Breast epithelium (tissue), 4 donors: ENCODE data around the gene NUTF2. TPM values are rescaled to one million over a fixed set of nuclear protein-coding genes. Genes with fewer than 3 reads are reported as not detected.

Experiments
- DNase-seq, 2 donors: peaks; one replicate each; pipeline ENCODE4 v3.0.0-alpha.2; 2019; ENCODE audit warnings: low spot score in 2 of 2
- H3K27ac ChIP-seq, 2 donors: fragments of 200-600 bp; sonication (generic) in 1 of 2; one replicate each; pipeline ENCODE4 v1.5.1; 2016 to 2019; ENCODE audit warnings: mild to moderate bottlenecking in 1 of 2
- H3K27me3 ChIP-seq, 2 donors: fragments of 200-600 bp; sonication (generic) in 1 of 2; one replicate each; pipeline versions ENCODE4 v1.5.1 to v1.6.0; 2017 to 2019; ENCODE audit warnings: control low read depth in 1 of 2, mild to moderate bottlenecking in 1 of 2
- H3K36me3 ChIP-seq: fragments of 200-600 bp; one replicate; pipeline ENCODE4 v1.5.1; 2019
- H3K4me1 ChIP-seq, 2 donors: fragments of 200-600 bp; sonication (generic); one replicate each; pipeline ENCODE4 v1.5.1; 2016 to 2019; ENCODE audit warnings: control low read depth in 1 of 2
- H3K4me3 ChIP-seq, 3 donors: fragments of 200-600 bp; sonication (generic); 1 replicate in 2 of 3; 2 replicates in 1 of 3; pipeline ENCODE4 v1.5.1; 2016 to 2019; ENCODE audit warnings: mild to moderate bottlenecking in 3 of 3, moderate library complexity in 2 of 3
- H3K9me3 ChIP-seq, 2 donors: fragments of 200-600 bp; sonication (generic) in 1 of 2; one replicate each; pipeline ENCODE4 v1.5.1; 2016 to 2019; ENCODE audit warnings: control low read depth in 1 of 2
- POLR2A ChIP-seq: fragments of 450-650 bp; IDR thresholded peaks from one replicate; pipeline ENCODE4 v1.6.1; 2016; ENCODE audit warnings: antibody characterized with exemption, mild to moderate bottlenecking, moderate library complexity
- POLR2AphosphoS5 ChIP-seq, 3 donors: sonication (generic); formaldehyde crosslinking; IDR thresholded peaks; one replicate each; pipeline ENCODE4 v1.6.1; 2017; ENCODE audit warnings: antibody characterized with exemption in 3 of 3
- intact Hi-C: fragments of 100-400 bp; cut with DNase I; formaldehyde crosslinking; loops from one replicate; pipeline ENCODE4 v1.15.1; 2023; ENCODE audit warnings: low total_unique reads
- total RNA-seq, 3 donors: library from RNA; depleted of rRNA; stranded (reverse); fragments of >200 nt; gene quantifications; one replicate each; pipeline ENCODE4 v1.1.0, GENCODE V29; 2016
- TF ChIP-seq, protein P1 (sequence below), 3 donors: fragments of 450-650 bp; IDR thresholded peaks; one replicate each; pipeline ENCODE4 v1.5.1; 2016 to 2017; ENCODE audit warnings: antibody characterized with exemption in 3 of 3, mild to moderate bottlenecking in 3 of 3, moderate library complexity in 3 of 3

The NUTF2 gene
- total RNA-seq, 3 donors from 2014 or later: 91.5 to 168 (median 94.8) TPM

DNA sequence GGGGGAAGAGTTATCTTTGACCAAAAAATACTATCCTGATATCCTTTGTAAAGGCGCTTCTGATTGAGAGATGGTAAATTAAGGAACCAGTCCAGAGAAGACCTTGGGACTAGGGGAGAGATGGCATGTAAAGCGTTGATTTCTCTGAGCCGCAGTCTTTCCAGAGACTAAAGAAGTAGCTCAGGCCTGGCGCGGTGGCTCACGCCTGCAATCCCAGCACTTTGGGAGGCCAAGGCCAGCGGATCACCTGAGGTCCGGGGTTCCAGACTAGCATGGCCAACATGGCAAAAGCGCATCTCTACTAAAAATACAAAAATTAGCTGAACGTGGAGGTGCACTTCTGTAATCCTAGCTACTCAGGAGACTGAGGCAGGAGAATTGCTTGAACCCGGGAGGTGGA lies 1.4 kb downstream of the NUTF2 start:
- TF ChIP-seq POLR2AphosphoS5 (IDR thresholded peaks at IDR 0.05) (no peak), POLR2A (no peak)
- TF ChIP-seq, protein P1, sequence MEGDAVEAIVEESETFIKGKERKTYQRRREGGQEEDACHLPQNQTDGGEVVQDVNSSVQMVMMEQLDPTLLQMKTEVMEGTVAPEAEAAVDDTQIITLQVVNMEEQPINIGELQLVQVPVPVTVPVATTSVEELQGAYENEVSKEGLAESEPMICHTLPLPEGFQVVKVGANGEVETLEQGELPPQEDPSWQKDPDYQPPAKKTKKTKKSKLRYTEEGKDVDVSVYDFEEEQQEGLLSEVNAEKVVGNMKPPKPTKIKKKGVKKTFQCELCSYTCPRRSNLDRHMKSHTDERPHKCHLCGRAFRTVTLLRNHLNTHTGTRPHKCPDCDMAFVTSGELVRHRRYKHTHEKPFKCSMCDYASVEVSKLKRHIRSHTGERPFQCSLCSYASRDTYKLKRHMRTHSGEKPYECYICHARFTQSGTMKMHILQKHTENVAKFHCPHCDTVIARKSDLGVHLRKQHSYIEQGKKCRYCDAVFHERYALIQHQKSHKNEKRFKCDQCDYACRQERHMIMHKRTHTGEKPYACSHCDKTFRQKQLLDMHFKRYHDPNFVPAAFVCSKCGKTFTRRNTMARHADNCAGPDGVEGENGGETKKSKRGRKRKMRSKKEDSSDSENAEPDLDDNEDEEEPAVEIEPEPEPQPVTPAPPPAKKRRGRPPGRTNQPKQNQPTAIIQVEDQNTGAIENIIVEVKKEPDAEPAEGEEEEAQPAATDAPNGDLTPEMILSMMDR (IDR thresholded peaks at IDR 0.05): no peak
- Histone ChIP-seq H3K27me3 (no peaks in the 10 kb centered on the region), H3K4me3 (peak overlapping the region; percentile 91 to 98 (median 95)), H3K9me3 (no peaks in the 10 kb centered on the region), H3K4me1 (peaks cover 16 to 29% of the 10 kb centered on the region in 2 donors), H3K27ac (peak overlapping the region in 1 of 2 donors; percentile 92), H3K36me3 (no peaks in the 10 kb centered on the region)
- intact Hi-C loops: no loop called here
- DNase-seq: no peak

DNA sequence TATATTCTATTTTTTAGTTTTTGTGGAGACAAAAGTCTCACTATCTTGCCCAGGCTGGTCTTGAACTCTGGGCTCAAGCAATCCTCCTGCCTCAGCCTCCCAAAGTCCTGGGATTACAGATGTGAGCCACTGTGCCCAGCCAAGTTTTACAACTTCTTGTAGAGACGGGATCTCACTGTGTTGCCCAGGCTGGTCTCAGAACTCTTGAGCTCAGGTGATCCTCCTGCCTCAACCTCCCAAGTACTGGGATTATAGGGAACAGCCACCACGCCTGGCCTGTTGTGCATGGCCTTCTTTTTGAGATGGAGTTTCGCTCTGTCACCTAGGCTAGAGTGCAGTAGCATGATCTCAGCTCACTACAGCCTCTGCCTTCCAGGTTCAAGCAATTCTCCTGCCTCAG lies 6.9 kb downstream of the NUTF2 start:
- TF ChIP-seq, protein P1 (IDR thresholded peaks at IDR 0.05): no peak
- TF ChIP-seq POLR2AphosphoS5 (IDR thresholded peaks at IDR 0.05): no peak
- TF ChIP-seq POLR2A: no peak
- H3K27ac ChIP-seq: no peak overlapping the region
- H3K9me3 ChIP-seq: no peaks in the 10 kb centered on the region
- H3K4me1 ChIP-seq: peaks cover 6 to 12% of the 10 kb centered on the region in 2 donors
- no peak overlapping the region for H3K4me3 ChIP-seq
- DNase-seq: no peak
- intact Hi-C loops: no loop called here
- no peaks in the 10 kb centered on the region for H3K36me3 ChIP-seq
- H3K27me3 ChIP-seq: no peaks in the 10 kb centered on the region

DNA sequence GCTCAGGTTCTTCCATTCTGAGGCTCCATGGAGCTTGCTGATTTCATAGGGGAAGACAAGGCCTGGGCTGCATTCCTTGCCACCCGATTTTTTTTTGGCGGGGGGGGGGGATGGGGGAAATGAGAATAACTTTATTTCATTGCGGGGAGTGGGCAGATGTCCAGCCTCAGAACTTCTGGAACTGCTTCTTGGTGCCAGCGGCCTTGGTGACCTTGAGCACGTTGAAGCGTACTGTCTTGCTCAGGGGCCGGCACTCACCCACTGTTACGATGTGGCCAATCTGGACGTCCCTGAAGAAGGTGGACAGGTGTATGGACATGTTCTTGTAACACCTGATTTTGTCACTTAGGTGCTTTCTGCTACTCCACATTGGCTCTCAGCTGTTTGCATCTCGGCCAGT lies 9.1 kb downstream of the NUTF2 start:
- peaks cover 6 to 12% of the 10 kb centered on the region in 2 donors for H3K4me1 ChIP-seq
- H3K9me3 ChIP-seq: no peaks in the 10 kb centered on the region
- peak overlapping the region; percentile 68 to 69 for H3K27ac ChIP-seq
- no peak overlapping the region for H3K4me3 ChIP-seq
- TF ChIP-seq POLR2AphosphoS5 (IDR thresholded peaks at IDR 0.05) (no peak), POLR2A (no peak)
- TF ChIP-seq, protein P1 (IDR thresholded peaks at IDR 0.05): no peak
- intact Hi-C loops: no loop called here
- H3K36me3 ChIP-seq: no peaks in the 10 kb centered on the region
- DNase-seq: no peak
- no peaks in the 10 kb centered on the region for H3K27me3 ChIP-seq

DNA sequence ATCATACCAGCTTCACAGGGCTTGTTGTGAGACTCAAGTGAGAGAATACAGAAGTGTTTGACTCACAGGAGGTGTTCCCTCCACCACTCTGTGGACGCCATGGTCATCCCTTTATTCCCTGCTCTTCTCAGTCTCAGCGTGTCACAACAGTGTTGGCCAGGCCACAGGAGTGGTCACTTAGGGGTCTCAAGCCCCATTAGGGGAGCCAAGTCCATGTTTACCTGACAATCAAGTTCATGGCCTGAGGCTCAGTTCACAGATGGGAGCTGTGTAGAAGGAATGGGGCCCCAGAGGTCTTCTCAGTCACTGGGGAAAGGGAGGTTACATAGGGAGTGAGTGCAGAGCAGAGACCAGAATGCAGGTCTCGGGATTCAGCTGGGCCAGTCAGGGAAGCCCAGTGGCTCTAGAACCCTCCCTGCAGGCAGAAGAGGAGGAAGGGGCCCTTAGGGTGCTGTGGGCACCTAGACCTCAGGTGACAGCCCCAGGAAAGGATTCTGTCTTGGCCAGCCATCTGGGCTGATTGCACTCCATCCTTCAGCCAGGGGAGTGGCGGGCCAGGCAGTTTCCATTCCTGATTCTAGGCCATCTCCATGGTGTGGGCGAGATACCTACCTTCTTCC lies 10.3 kb downstream of the NUTF2 start:
- peaks cover 6 to 12% of the 10 kb centered on the region in 2 donors for H3K4me1 ChIP-seq
- no peak overlapping the region for H3K4me3 ChIP-seq
- H3K27me3 ChIP-seq: no peaks in the 10 kb centered on the region
- H3K9me3 ChIP-seq: no peaks in the 10 kb centered on the region
- H3K27ac ChIP-seq: peak overlapping the region; percentile 91 to 93
- TF ChIP-seq POLR2A: no peak
- TF ChIP-seq, protein P1 (IDR thresholded peaks at IDR 0.05): no peak
- TF ChIP-seq POLR2AphosphoS5 (IDR thresholded peaks at IDR 0.05): no peak
- H3K36me3 ChIP-seq: no peaks in the 10 kb centered on the region
- no peak for DNase-seq
- intact Hi-C loops: no loop called here

GRCh38 chr16:67857547-67858233 lies 11.0 kb downstream of the NUTF2 start:
- DNase-seq: peak; percentile 84 to 85
- peaks cover 6 to 12% of the 10 kb centered on the region in 2 donors for H3K4me1 ChIP-seq
- no peaks in the 10 kb centered on the region for H3K36me3 ChIP-seq
- intact Hi-C loops: no loop called here
- H3K27me3 ChIP-seq: no peaks in the 10 kb centered on the region
- peak in 2 of 3 donors; percentile 73 to 82 for TF ChIP-seq POLR2AphosphoS5 (IDR thresholded peaks at IDR 0.05)
- TF ChIP-seq, protein P1 (IDR thresholded peaks at IDR 0.05): no peak
- H3K4me3 ChIP-seq: no peak overlapping the region
- peak overlapping the region; percentile 91 to 93 for H3K27ac ChIP-seq
- H3K9me3 ChIP-seq: no peaks in the 10 kb centered on the region
